ENCODE results near the gene IDH2. TPM values are rescaled to one million over a fixed set of nuclear protein-coding genes. Genes with fewer than 3 reads are reported as not detected.
"Not testable (repeated sequence)": the region's sequence is repeated elsewhere in the genome, so short reads cannot be mapped to it uniquely, and the experiment has no call there.

The IDH2 gene
- total and polyA plus RNA-seq, 2 of the 4 experiments (the other 2 are of a cell fraction), result 84.9 to 118 TPM

DNA sequence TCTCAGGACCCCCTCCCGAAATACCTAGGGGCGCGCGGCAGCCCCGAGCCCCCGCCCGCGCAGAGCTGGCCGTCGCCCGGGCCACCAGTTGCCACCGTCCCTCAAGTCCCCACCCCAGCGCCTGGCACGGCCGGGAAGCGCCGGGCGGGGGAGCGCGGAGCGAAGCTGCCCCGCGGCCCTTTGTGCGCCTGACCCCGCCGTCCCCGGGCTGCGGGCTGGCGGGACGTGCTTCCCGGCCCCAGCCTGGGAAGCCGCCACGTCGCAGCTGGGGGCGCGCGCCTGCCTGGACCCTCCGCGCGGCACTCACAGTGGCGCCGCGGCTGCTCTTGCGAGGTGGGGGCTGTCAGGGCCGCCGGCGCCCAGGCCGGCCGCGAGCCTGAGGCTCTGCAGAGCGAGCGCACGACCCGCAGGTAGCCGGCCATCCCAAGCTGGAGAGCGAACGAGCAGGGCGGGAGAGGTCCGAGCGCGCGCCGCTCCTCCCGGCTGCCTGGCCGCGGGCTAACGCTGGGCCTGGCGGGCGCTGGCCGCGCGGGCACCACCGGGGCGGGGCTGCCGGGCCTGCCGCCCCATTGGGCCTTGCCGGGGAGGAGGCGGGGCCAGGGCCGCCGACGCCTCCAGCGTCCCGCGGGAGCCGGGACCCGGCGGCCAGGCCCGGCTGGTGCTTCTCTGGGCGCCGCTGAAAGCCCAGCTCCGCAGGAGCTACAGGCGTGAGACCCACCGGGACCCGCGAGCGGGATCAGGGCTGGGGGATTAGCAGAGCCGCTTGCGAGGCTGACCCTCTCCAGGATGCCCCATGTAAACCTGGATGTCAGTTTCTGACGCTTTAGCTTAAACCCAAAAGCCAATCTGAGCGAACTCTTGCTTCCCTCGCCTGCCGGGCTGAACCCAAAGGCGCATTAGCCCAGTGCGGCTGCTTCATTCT, at the start of gene IDH2 (continued):
- TF ChIP-seq SMC3 (IDR thresholded peaks at IDR 0.05; ENCODE audit: low read depth, low read length) (no peak), POLR2A (IDR thresholded peaks at IDR 0.05; ENCODE audit: low read depth, low read length) (peak; percentile 93)

DNA sequence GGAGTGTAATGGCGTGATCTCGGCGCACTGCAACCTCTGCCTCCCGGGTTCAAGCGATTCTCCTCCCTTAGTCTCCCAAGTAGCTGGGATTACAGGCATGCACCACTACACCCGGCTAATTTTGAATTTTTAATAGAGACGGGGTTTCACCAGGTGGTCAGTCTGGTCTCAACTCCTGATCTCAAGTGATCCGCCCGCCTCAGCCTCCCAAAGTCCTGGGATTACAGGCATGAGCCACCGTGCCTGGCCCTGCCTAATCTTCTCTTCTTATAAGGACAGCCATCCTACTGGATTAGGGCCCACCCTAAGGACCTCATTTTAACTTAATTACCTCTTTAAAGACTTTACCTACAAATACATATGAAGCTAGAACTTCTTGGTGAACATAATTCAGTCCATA, 48.3 kb upstream of the IDH2 start:
- H3K4me3 ChIP-seq (ENCODE audit: insufficient read depth, low read depth, low read length); H3K79me1 ChIP-seq (ENCODE audit: low read depth in 1 of 2, low read length in 2 of 2); H2BK5ac ChIP-seq (ENCODE audit: low read depth, low read length, poor library complexity, severe bottlenecking); H3K27me3 ChIP-seq (ENCODE audit: control insufficient read depth, insufficient read depth, low read length); H4K5ac ChIP-seq (ENCODE audit: low read depth, low read length); H3K18ac ChIP-seq (ENCODE audit: low read depth, low read length); dilution Hi-C loops (cut with HindIII; ENCODE audit: low sequenced_read_pairs, unreplicated experiment); ATAC-seq (ENCODE audit: low read depth); H3K23ac ChIP-seq (ENCODE audit: low read depth, low read length); H2BK20ac ChIP-seq (ENCODE audit: low read depth, low read length); H3K9ac ChIP-seq (ENCODE audit: low read depth, low read length); POLR2A ChIA-PET (ENCODE audit: unreplicated experiment); H4K20me1 ChIP-seq (ENCODE audit: insufficient read depth, low read length); H3K56ac ChIP-seq (ENCODE audit: extremely low read depth, insufficient read depth, low read length); H2AK9ac ChIP-seq (replicated peaks; ENCODE audit: low read depth, low read length, poor library complexity); H4K91ac ChIP-seq (ENCODE audit: insufficient read depth, low read depth, low read length); H3K9me3 ChIP-seq (ENCODE audit: control insufficient read depth, insufficient read depth, low read length); H3K14ac ChIP-seq (replicated peaks; ENCODE audit: low read depth, low read length); H3K27ac ChIP-seq (ENCODE audit: insufficient read depth, low read length); BruUV-seq (replicated peaks); H3K36me3 ChIP-seq (ENCODE audit: control insufficient read depth, insufficient read depth, low read length); H2AFZ ChIP-seq (replicated peaks; ENCODE audit: low read length, poor library complexity); DNase-seq; H2BK15ac ChIP-seq (ENCODE audit: low read depth, low read length); H3K4ac ChIP-seq (ENCODE audit: low read depth, low read length); H3K4me2 ChIP-seq (ENCODE audit: low read depth, low read length); H2AK5ac ChIP-seq (ENCODE audit: low read depth, low read length); in situ Hi-C loops (cut with MboI; ENCODE audit: low sequenced_read_pairs); H2BK120ac ChIP-seq (ENCODE audit: low read depth, low read length); H4K8ac ChIP-seq (ENCODE audit: low read depth in 2 of 2, low read length in 2 of 2): not testable (repeated sequence)
- intact Hi-C loops (cut with micrococcal nuclease), result loop anchor here (5.0 kb wide), 1 partner anchor 33 kb away; no protein-coding TSS in a partner anchor
- CTCF ChIA-PET, result interaction anchor here (0.6 to 1.6 kb wide), 2 partner anchors 71 to 83 kb away, joined by 3 to 4 read pairs; partner anchors contain the start of genes CIB1 and GDPGP1
- WGBS, 2 experiments (ENCODE audit: extremely low coverage in 2 of 2, insufficient read length in 1 of 2), result 92% methylated on average over 3 of the region's 10 CpGs; no CpG with 5 or more reads in 1 of the 2 experiments
- peaks cover 12% of the 10 kb centered on the region for H3K9me1 ChIP-seq (ENCODE audit: insufficient read depth, low read length)
- H3K4me1 ChIP-seq (ENCODE audit: control insufficient read depth, insufficient read depth, low read length), result peaks cover 16% of the 10 kb centered on the region
